Measurements from ENCODE around the gene NT5C2.
"Not testable (repeated sequence)": the region's sequence is repeated elsewhere in the genome, so short reads cannot be mapped to it uniquely, and the experiment has no call there.

NT5C2 gene

GRCh38 chr10:103224721-103225120, 31.6 kb upstream of the NT5C2 start:
- not testable (repeated sequence) for H3K27ac ChIP-seq (ENCODE audit: low read depth, low read length); H3K4me3 ChIP-seq (ENCODE audit: low read depth in 1 of 2, low read length in 2 of 2); H3K27me3 ChIP-seq (ENCODE audit: control insufficient read depth in 1 of 2, insufficient read depth in 2 of 2, low read length in 2 of 2); H3K4me1 ChIP-seq (ENCODE audit: control insufficient read depth in 1 of 2, insufficient read depth in 2 of 2, low read length in 2 of 2); H3K9ac ChIP-seq (ENCODE audit: low read depth in 1 of 2, low read length in 2 of 2); H3K9me3 ChIP-seq (ENCODE audit: control insufficient read depth in 1 of 2, low read length in 2 of 2); H3K36me3 ChIP-seq (ENCODE audit: control insufficient read depth in 1 of 2, insufficient read depth in 2 of 2, low read length in 2 of 2)

- Histone ChIP-seq H3K9ac (ENCODE audit: low read depth in 1 of 2, low read length in 2 of 2) (no peak overlapping the region), H3K36me3 (ENCODE audit: control insufficient read depth in 1 of 2, insufficient read depth in 2 of 2, low read length in 2 of 2) (no peaks in the 10 kb centered on the region), H3K27me3 (ENCODE audit: control insufficient read depth in 1 of 2, insufficient read depth in 2 of 2, low read length in 2 of 2) (no peaks in the 10 kb centered on the region), H3K4me3 (ENCODE audit: low read depth in 1 of 2, low read length in 2 of 2) (no peak overlapping the region), H3K4me1 (ENCODE audit: control insufficient read depth in 1 of 2, insufficient read depth in 2 of 2, low read length in 2 of 2) (peaks cover 0 to 9% of the 10 kb centered on the region in 2 donors), H3K27ac (ENCODE audit: low read depth, low read length) (no peak overlapping the region), H3K9me3 (ENCODE audit: control insufficient read depth in 1 of 2, low read length in 2 of 2) (peaks cover 6 to 10% of the 10 kb centered on the region in 2 donors)
Observed at GRCh38 chr10:103224133-103224532, 31.1 kb upstream of the NT5C2 start.

DNA sequence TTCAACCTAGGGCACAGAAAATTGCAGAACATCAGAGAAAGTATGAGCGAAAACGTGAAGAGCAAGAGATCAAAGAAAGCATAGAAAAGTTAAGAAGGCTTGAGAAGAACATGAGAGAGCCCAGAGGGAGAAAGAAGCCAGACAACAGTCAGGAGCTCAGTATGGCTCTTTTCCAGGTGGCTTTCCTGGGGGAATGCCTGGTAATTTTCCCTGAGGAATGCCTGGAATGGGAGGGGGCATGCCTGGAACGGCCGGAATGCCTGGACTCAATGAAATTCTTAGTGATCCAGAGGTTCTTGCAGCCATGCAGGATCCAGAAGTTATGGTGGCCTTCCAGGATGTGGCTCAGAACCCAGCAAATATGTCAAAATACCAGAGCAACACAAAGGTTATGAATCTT, 23.3 kb upstream of the NT5C2 start:
- not testable (repeated sequence) for H3K9me3 ChIP-seq (ENCODE audit: control insufficient read depth in 1 of 2, low read length in 2 of 2); H3K27me3 ChIP-seq (ENCODE audit: control insufficient read depth in 1 of 2, insufficient read depth in 2 of 2, low read length in 2 of 2); H3K27ac ChIP-seq (ENCODE audit: low read depth, low read length)

DNA sequence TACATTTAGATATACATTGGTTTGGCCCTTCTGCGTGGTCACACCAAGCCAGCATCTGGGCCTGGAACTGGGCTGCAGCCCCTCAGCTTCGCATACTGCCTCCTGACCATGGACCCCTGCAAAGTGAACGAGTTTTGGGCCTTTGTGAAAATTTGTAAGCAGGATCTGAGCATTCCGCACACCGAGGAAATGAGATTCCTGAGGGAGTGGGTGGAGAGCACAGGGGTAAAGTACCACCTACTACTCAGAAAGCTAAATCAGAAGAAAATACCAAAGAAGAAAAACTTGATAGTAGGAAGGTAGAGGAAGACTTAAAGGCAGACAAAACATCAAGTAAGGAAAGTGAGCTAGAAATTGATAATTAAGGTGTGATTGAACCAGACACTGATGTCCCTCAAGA, 22.5 kb upstream of the NT5C2 start:
- no peak overlapping the region for H3K27ac ChIP-seq (ENCODE audit: low read depth, low read length)

More for the DNA sequence above, 23.3 kb upstream of the NT5C2 start:
- not testable (repeated sequence) for H3K36me3 ChIP-seq (ENCODE audit: control insufficient read depth in 1 of 2, insufficient read depth in 2 of 2, low read length in 2 of 2); H3K4me3 ChIP-seq (ENCODE audit: low read depth in 1 of 2, low read length in 2 of 2); H3K9ac ChIP-seq (ENCODE audit: low read depth in 1 of 2, low read length in 2 of 2); H3K4me1 ChIP-seq (ENCODE audit: control insufficient read depth in 1 of 2, insufficient read depth in 2 of 2, low read length in 2 of 2)

DNA sequence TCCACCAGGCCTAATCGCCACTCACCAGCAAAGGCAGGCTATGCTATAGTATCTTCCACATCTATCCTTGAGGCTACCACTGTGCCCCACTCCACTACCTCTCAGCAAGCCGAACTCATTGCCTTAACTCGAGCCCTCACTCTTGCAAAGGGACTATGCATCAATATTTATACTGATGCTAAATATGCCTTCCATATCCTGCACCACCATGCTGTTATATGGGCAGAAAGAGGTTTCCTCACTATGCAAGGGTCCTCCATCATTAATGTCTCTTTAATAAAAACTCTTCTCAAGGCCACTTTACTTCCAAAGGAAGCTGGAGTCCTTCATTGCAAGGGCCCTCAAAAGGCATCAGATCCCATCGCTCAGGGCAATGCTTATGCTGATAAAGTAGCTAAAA, 17.2 kb upstream of the NT5C2 start:
- not testable (repeated sequence) for H3K27me3 ChIP-seq (ENCODE audit: control insufficient read depth in 1 of 2, insufficient read depth in 2 of 2, low read length in 2 of 2); H3K4me1 ChIP-seq (ENCODE audit: control insufficient read depth in 1 of 2, insufficient read depth in 2 of 2, low read length in 2 of 2); H3K36me3 ChIP-seq (ENCODE audit: control insufficient read depth in 1 of 2, insufficient read depth in 2 of 2, low read length in 2 of 2); H3K4me3 ChIP-seq (ENCODE audit: low read depth in 1 of 2, low read length in 2 of 2); H3K9me3 ChIP-seq (ENCODE audit: control insufficient read depth in 1 of 2, low read length in 2 of 2); H3K27ac ChIP-seq (ENCODE audit: low read depth, low read length); H3K9ac ChIP-seq (ENCODE audit: low read depth in 1 of 2, low read length in 2 of 2)

More for the DNA sequence above, 22.5 kb upstream of the NT5C2 start:
- no peaks in the 10 kb centered on the region for H3K36me3 ChIP-seq (ENCODE audit: control insufficient read depth in 1 of 2, insufficient read depth in 2 of 2, low read length in 2 of 2)
- H3K4me3 ChIP-seq (ENCODE audit: low read depth in 1 of 2, low read length in 2 of 2), result no peak overlapping the region
- no peaks in the 10 kb centered on the region for H3K9me3 ChIP-seq (ENCODE audit: control insufficient read depth in 1 of 2, low read length in 2 of 2)
- no peak overlapping the region for H3K9ac ChIP-seq (ENCODE audit: low read depth in 1 of 2, low read length in 2 of 2)
- no peaks in the 10 kb centered on the region for H3K27me3 ChIP-seq (ENCODE audit: control insufficient read depth in 1 of 2, insufficient read depth in 2 of 2, low read length in 2 of 2)
- no peaks in the 10 kb centered on the region for H3K4me1 ChIP-seq (ENCODE audit: control insufficient read depth in 1 of 2, insufficient read depth in 2 of 2, low read length in 2 of 2)

DNA sequence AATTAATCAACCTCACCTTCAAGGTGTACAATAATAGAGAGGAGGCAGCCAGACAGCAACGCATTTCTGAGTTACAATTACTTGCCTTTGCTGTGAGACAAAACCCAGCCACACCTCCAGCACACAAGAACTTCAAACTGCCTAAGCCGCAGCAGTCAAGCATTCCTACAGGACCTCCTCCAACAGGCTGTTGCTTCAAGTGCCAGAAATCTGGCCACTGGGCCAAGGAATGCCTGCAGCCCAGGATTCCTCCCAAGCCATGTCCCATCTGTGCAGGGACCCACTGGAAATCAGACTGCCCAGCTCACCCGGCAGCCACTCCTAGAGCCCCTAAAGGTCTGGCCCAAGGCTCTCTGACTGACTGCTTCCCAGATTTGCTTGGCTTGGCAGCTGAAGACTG, 14.6 kb upstream of the NT5C2 start:
- H3K9me3 ChIP-seq (ENCODE audit: control insufficient read depth in 1 of 2, low read length in 2 of 2); H3K9ac ChIP-seq (ENCODE audit: low read depth in 1 of 2, low read length in 2 of 2); H3K4me1 ChIP-seq (ENCODE audit: control insufficient read depth in 1 of 2, insufficient read depth in 2 of 2, low read length in 2 of 2); H3K27ac ChIP-seq (ENCODE audit: low read depth, low read length); H3K27me3 ChIP-seq (ENCODE audit: control insufficient read depth in 1 of 2, insufficient read depth in 2 of 2, low read length in 2 of 2); H3K4me3 ChIP-seq (ENCODE audit: low read depth in 1 of 2, low read length in 2 of 2); H3K36me3 ChIP-seq (ENCODE audit: control insufficient read depth in 1 of 2, insufficient read depth in 2 of 2, low read length in 2 of 2): not testable (repeated sequence)

- H3K27me3 ChIP-seq (ENCODE audit: control insufficient read depth in 1 of 2, insufficient read depth in 2 of 2, low read length in 2 of 2), result no peaks in the 10 kb centered on the region
- H3K9me3 ChIP-seq (ENCODE audit: control insufficient read depth in 1 of 2, low read length in 2 of 2), result peaks cover 5 to 6% of the 10 kb centered on the region in 2 donors
- H3K9ac ChIP-seq (ENCODE audit: low read depth in 1 of 2, low read length in 2 of 2), result no peak overlapping the region
- H3K27ac ChIP-seq (ENCODE audit: low read depth, low read length), result no peak overlapping the region
- no peaks in the 10 kb centered on the region for H3K4me1 ChIP-seq (ENCODE audit: control insufficient read depth in 1 of 2, insufficient read depth in 2 of 2, low read length in 2 of 2)
- no peak overlapping the region for H3K4me3 ChIP-seq (ENCODE audit: low read depth in 1 of 2, low read length in 2 of 2)
- H3K36me3 ChIP-seq (ENCODE audit: control insufficient read depth in 1 of 2, insufficient read depth in 2 of 2, low read length in 2 of 2), result no peaks in the 10 kb centered on the region
Observed at GRCh38 chr10:103207141-103207540, 14.1 kb upstream of the NT5C2 start.

DNA sequence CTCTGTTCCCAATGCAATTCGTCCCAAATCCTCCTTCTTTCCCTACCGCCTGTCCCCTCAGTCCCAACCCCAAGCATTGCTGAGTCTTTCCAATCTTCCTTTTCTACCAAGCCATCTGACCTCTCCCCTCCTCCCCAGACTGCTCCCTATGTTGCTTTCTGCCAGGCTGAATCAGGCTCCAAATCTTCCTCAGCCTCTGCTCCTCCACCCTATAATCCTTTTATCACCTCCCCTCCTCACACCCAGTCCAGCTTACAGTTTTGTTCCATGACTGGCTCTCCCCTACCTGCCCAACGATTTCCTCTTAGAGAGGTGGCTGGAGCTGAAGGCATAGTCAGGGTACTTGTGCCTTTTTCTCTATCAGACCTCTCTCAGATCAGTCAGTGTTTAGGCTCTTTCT, 13.6 kb upstream of the NT5C2 start:
- H3K4me1 ChIP-seq (ENCODE audit: control insufficient read depth in 1 of 2, insufficient read depth in 2 of 2, low read length in 2 of 2); H3K27me3 ChIP-seq (ENCODE audit: control insufficient read depth in 1 of 2, insufficient read depth in 2 of 2, low read length in 2 of 2); H3K9ac ChIP-seq (ENCODE audit: low read depth in 1 of 2, low read length in 2 of 2); H3K36me3 ChIP-seq (ENCODE audit: control insufficient read depth in 1 of 2, insufficient read depth in 2 of 2, low read length in 2 of 2); H3K27ac ChIP-seq (ENCODE audit: low read depth, low read length); H3K9me3 ChIP-seq (ENCODE audit: control insufficient read depth in 1 of 2, low read length in 2 of 2); H3K4me3 ChIP-seq (ENCODE audit: low read depth in 1 of 2, low read length in 2 of 2): not testable (repeated sequence)

- not testable (repeated sequence) for H3K27ac ChIP-seq (ENCODE audit: low read depth, low read length); H3K9me3 ChIP-seq (ENCODE audit: control insufficient read depth in 1 of 2, low read length in 2 of 2); H3K4me1 ChIP-seq (ENCODE audit: control insufficient read depth in 1 of 2, insufficient read depth in 2 of 2, low read length in 2 of 2); H3K9ac ChIP-seq (ENCODE audit: low read depth in 1 of 2, low read length in 2 of 2); H3K36me3 ChIP-seq (ENCODE audit: control insufficient read depth in 1 of 2, insufficient read depth in 2 of 2, low read length in 2 of 2); H3K27me3 ChIP-seq (ENCODE audit: control insufficient read depth in 1 of 2, insufficient read depth in 2 of 2, low read length in 2 of 2); H3K4me3 ChIP-seq (ENCODE audit: low read depth in 1 of 2, low read length in 2 of 2)
Observed at GRCh38 chr10:103205401-103205800, 12.3 kb upstream of the NT5C2 start.

- Histone ChIP-seq H3K9ac (ENCODE audit: low read depth in 1 of 2, low read length in 2 of 2) (no peak overlapping the region), H3K27me3 (ENCODE audit: control insufficient read depth in 1 of 2, insufficient read depth in 2 of 2, low read length in 2 of 2) (no peaks in the 10 kb centered on the region), H3K27ac (ENCODE audit: low read depth, low read length) (no peak overlapping the region), H3K36me3 (ENCODE audit: control insufficient read depth in 1 of 2, insufficient read depth in 2 of 2, low read length in 2 of 2) (no peaks in the 10 kb centered on the region), H3K4me3 (ENCODE audit: low read depth in 1 of 2, low read length in 2 of 2) (no peak overlapping the region), H3K4me1 (ENCODE audit: control insufficient read depth in 1 of 2, insufficient read depth in 2 of 2, low read length in 2 of 2) (no peaks in the 10 kb centered on the region), H3K9me3 (ENCODE audit: control insufficient read depth in 1 of 2, low read length in 2 of 2) (no peaks in the 10 kb centered on the region)
Observed at GRCh38 chr10:103204353-103205255, 11.5 kb upstream of the NT5C2 start.
